Measurements from ENCODE around the gene RMI1. TPM values are rescaled to one million over a fixed set of nuclear protein-coding genes. Genes with fewer than 3 reads are reported as not detected.
"Not testable (repeated sequence)": the region's sequence is repeated elsewhere in the genome, so short reads cannot be mapped to it uniquely, and the experiment has no call there.

The RMI1 gene
- total RNA-seq, 4 donors from 2014 or later = 5.3 to 11.6 (median 6.2) TPM

- WGBS = 95% methylated on average over 5 of the region's 5 CpGs
- H3K27me3 ChIP-seq = no peaks in the 10 kb centered on the region
- H3K4me1 ChIP-seq = no peaks in the 10 kb centered on the region
- DNase-seq (ENCODE audit: extremely low spot score) = no peak
- H3K4me3 ChIP-seq = no peak overlapping the region
- H3K36me3 ChIP-seq = peaks cover 0 to 66% (median 58%) of the 10 kb centered on the region in 4 donors
- no peak for TF ChIP-seq POLR2A (IDR thresholded peaks at IDR 0.05; ENCODE audit: low read depth)
- TF ChIP-seq EP300 (IDR thresholded peaks at IDR 0.05) = no peak
- TF ChIP-seq POLR2AphosphoS5 (IDR thresholded peaks at IDR 0.05) = no peak
- TF ChIP-seq, protein P1, sequence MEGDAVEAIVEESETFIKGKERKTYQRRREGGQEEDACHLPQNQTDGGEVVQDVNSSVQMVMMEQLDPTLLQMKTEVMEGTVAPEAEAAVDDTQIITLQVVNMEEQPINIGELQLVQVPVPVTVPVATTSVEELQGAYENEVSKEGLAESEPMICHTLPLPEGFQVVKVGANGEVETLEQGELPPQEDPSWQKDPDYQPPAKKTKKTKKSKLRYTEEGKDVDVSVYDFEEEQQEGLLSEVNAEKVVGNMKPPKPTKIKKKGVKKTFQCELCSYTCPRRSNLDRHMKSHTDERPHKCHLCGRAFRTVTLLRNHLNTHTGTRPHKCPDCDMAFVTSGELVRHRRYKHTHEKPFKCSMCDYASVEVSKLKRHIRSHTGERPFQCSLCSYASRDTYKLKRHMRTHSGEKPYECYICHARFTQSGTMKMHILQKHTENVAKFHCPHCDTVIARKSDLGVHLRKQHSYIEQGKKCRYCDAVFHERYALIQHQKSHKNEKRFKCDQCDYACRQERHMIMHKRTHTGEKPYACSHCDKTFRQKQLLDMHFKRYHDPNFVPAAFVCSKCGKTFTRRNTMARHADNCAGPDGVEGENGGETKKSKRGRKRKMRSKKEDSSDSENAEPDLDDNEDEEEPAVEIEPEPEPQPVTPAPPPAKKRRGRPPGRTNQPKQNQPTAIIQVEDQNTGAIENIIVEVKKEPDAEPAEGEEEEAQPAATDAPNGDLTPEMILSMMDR (IDR thresholded peaks at IDR 0.05) = no peak
- no peak overlapping the region for H3K27ac ChIP-seq (replicated peaks in 1 of 4)
- intact Hi-C loops (cut with DNase I) = no loop called here
- no peaks in the 10 kb centered on the region for H3K9me3 ChIP-seq
Observed at GRCh38 chr9:83940590-83941303, 39.9 kb upstream of the RMI1 start.

DNA sequence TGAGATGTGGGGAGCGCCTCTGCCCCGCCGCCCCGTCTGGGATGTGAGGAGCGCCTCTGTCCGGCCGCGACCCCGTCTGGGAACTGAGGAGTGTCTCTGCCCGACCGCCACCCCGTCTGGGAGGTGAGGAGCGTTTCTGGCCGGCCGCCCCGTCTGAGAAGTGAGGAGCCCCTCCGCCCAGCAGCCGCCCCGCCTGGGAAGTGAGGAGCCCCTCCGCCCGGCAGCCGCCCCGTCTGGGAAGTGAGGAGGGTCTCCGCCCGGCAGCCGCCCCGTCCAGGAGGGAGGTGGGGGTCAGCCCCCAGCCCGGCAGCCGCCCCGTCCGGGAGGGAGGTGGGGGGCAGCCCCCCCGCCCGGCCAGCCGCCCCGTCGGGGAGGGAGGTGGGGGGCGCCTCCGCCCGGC, 32.5 kb upstream of the RMI1 start:
- intact Hi-C loops (cut with DNase I); H3K4me1 ChIP-seq; H3K27ac ChIP-seq (replicated peaks in 1 of 4); H3K4me3 ChIP-seq; DNase-seq (ENCODE audit: extremely low spot score); H3K27me3 ChIP-seq; H3K9me3 ChIP-seq: not testable (repeated sequence)
- WGBS = no CpG with 5 or more reads among the region's 39 CpGs
- H3K36me3 ChIP-seq = peaks cover 7 to 78% (median 41%) of the 10 kb centered on the region in 4 donors

- Histone ChIP-seq H3K4me1 (peaks cover 12 to 26% (median 23%) of the 10 kb centered on the region in 4 donors), H3K36me3 (peaks cover 0 to 34% (median 21%) of the 10 kb centered on the region in 4 donors), H3K27ac (replicated peaks in 1 of 4) (peak overlapping the region; percentile 75 to 85 (median 82)), H3K4me3 (peak overlapping the region; percentile 57 to 77 (median 68)), H3K9me3 (no peaks in the 10 kb centered on the region), H3K27me3 (no peaks in the 10 kb centered on the region)
- 26% methylated on average over 22 of the region's 23 CpGs for WGBS
- no peak for TF ChIP-seq POLR2A (IDR thresholded peaks at IDR 0.05; ENCODE audit: low read depth)
- no peak for TF ChIP-seq POLR2AphosphoS5 (IDR thresholded peaks at IDR 0.05)
- TF ChIP-seq, protein P1 (IDR thresholded peaks at IDR 0.05) = no peak
- TF ChIP-seq EP300 (IDR thresholded peaks at IDR 0.05) = no peak
- intact Hi-C loops (cut with DNase I) = no loop called here
- DNase-seq (ENCODE audit: extremely low spot score) = no peak
Observed at GRCh38 chr9:83956086-83956435, 24.5 kb upstream of the RMI1 start.

DNA sequence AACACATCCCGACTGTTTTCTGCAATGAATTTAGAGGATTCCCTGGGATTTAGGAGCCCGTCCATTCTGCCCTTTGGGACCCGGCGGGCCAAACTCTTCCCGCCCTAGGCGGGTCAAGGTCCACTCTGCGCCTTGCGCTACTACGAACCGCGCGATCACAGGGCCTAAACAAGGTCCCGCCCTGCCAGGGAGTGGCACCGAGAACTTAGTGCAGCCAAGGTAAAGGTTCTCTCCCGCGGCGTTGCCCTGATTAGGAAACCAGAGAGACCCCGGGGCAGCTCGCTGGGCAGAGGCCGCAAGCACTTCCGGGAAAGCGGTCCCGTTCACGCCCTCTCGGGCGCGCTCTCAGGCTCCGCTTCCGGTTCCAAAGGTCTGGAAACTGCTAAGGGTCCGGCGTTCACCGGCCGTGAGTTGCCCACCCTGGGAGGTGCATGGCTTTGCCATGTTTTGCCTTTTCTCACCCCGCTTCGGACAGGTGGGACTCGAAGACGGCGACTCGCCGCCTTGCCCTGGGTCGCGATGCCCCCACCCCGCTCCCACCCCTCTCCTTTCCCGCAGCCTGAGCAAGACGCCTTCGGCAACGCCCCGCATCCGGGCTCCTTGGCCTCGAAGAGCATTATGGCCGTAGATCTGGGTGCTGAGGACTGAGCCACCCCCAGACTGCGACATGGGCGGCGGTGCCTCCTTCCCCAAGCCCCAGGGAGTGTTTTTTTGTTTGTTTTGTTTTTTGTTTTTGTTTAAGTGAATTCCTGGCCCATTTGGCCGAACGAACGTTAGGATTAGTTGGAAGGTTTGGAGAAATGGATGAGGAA, 24.0 kb upstream of the RMI1 start:
- 8% methylated on average over 21 of the region's 57 CpGs for WGBS
- TF ChIP-seq EP300 (IDR thresholded peaks at IDR 0.05) = no peak
- TF ChIP-seq POLR2AphosphoS5 (IDR thresholded peaks at IDR 0.05) = peak; percentile 5 to 42
- Histone ChIP-seq H3K4me3 (peak overlapping the region; percentile 57 to 77 (median 68)), H3K36me3 (peaks cover 0 to 29% (median 19%) of the 10 kb centered on the region in 4 donors), H3K4me1 (peaks cover 12 to 26% (median 23%) of the 10 kb centered on the region in 4 donors), H3K9me3 (no peaks in the 10 kb centered on the region), H3K27ac (replicated peaks in 1 of 4) (peak overlapping the region; percentile 75 to 85 (median 82)), H3K27me3 (no peaks in the 10 kb centered on the region)
- DNase-seq (ENCODE audit: extremely low spot score) = peak; percentile 92
- intact Hi-C loops (cut with DNase I) = no loop called here

GRCh38 chr9:83957248-83957513, 23.4 kb upstream of the RMI1 start:
- peaks cover 0 to 23% (median 15%) of the 10 kb centered on the region in 4 donors for H3K36me3 ChIP-seq
- DNase-seq (ENCODE audit: extremely low spot score) = no peak
- intact Hi-C loops (cut with DNase I) = no loop called here
- H3K9me3 ChIP-seq = no peaks in the 10 kb centered on the region
- no peaks in the 10 kb centered on the region for H3K27me3 ChIP-seq
- H3K4me3 ChIP-seq = peak overlapping the region; percentile 57 to 77 (median 68)
- H3K27ac ChIP-seq (replicated peaks in 1 of 4) = peak overlapping the region; percentile 75 to 85 (median 82)
- H3K4me1 ChIP-seq = peaks cover 12 to 26% (median 23%) of the 10 kb centered on the region in 4 donors
- WGBS = 81% methylated on average over 4 of the region's 4 CpGs
- TF ChIP-seq EP300 (IDR thresholded peaks at IDR 0.05) = no peak
- no peak for TF ChIP-seq POLR2A (IDR thresholded peaks at IDR 0.05; ENCODE audit: low read depth)
- TF ChIP-seq POLR2AphosphoS5 (IDR thresholded peaks at IDR 0.05) = no peak
- TF ChIP-seq, protein P1 (IDR thresholded peaks at IDR 0.05) = no peak
